Sigmoid colon (tissue), 4 donors: Measurements from ENCODE around the gene TNS2.

ENCODE experiments used
- EP300 ChIP-seq, 4 donors: sonication (generic); formaldehyde crosslinking; IDR thresholded peaks; one replicate each; pipeline ENCODE4 v1.6.1; 2017; ENCODE audit warnings: antibody characterized with exemption in 4 of 4
- POLR2A ChIP-seq, 2 donors: fragments of 450-650 bp; IDR thresholded peaks; one replicate each; pipeline ENCODE4 v1.6.1; 2016; ENCODE audit warnings: antibody characterized with exemption in 2 of 2, mild to moderate bottlenecking in 2 of 2, moderate library complexity in 2 of 2
- POLR2AphosphoS5 ChIP-seq, 4 donors: sonication (generic); formaldehyde crosslinking; IDR thresholded peaks; one replicate each; pipeline ENCODE4 v1.6.1; 2017; ENCODE audit warnings: antibody characterized with exemption in 4 of 4
- TF ChIP-seq, protein P1 (sequence below), 4 experiments: fragments of 450-650 bp in 3 of 4; fragments of 200-600 bp in 1 of 4; IDR thresholded peaks; one replicate each; pipeline ENCODE4 v1.5.1; 2016 to 2019; ENCODE audit warnings: antibody characterized with exemption in 4 of 4, mild to moderate bottlenecking in 3 of 4, moderate library complexity in 2 of 4

DNA sequence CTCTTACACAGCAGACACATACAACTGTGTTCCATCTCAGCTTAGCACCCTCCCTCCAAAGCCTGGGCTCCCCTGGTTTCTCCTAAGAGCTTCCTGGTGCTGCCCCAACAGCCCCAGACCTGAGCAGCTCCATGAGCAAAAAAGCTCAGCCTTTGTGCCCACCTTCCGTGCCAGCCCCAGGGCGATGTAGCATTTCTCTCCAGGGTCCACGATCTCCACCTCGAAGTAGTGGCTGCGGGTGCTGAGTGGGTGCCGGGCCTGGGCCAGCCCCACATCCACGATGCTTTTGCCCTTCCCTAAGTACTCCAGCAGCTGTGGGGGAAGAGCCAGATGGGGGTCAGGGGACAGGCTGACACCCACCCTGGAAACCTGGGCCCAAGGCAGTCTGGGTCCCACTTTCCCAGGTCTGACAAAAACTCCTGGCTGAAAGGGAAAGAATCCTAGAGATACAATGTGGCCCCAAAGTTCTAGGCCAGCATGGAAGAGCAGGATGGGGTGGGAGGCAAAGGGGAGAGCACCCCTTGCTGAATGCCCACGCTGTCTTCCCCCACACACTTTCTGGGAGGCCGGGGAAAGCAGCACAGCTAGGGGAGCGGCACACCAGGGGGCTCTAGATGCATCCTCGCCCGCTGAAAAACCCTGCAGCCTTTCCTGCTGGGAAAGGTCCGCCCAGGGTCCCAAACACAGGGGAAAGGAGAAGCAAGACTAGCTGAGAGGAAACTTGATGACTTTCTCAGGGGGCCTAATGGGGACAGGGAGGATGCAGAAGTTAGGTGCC is 18.3 kb downstream of the TNS2 start:
- TF ChIP-seq, protein P1, sequence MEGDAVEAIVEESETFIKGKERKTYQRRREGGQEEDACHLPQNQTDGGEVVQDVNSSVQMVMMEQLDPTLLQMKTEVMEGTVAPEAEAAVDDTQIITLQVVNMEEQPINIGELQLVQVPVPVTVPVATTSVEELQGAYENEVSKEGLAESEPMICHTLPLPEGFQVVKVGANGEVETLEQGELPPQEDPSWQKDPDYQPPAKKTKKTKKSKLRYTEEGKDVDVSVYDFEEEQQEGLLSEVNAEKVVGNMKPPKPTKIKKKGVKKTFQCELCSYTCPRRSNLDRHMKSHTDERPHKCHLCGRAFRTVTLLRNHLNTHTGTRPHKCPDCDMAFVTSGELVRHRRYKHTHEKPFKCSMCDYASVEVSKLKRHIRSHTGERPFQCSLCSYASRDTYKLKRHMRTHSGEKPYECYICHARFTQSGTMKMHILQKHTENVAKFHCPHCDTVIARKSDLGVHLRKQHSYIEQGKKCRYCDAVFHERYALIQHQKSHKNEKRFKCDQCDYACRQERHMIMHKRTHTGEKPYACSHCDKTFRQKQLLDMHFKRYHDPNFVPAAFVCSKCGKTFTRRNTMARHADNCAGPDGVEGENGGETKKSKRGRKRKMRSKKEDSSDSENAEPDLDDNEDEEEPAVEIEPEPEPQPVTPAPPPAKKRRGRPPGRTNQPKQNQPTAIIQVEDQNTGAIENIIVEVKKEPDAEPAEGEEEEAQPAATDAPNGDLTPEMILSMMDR (IDR thresholded peaks at IDR 0.05) = no peak
- no peak for TF ChIP-seq POLR2A (IDR thresholded peaks at IDR 0.05)
- TF ChIP-seq EP300 (IDR thresholded peaks at IDR 0.05) = no peak
- no peak for TF ChIP-seq POLR2AphosphoS5 (IDR thresholded peaks at IDR 0.05)
